ENCODE results near the gene SLC22A3.

GRCh38 chr6:160428818-160429619 is 80.8 kb downstream of the SLC22A3 start:
- TF ChIP-seq YY1 (IDR thresholded peaks at IDR 0.05; ENCODE audit: insufficient read depth, insufficient read length) (no peak), SUZ12 (IDR thresholded peaks at IDR 0.05; ENCODE audit: extremely low read depth, insufficient read depth, insufficient read length) (no peak), ZNF274 (IDR thresholded peaks at IDR 0.05; ENCODE audit: low read depth, low read length) (no peak)
